Embryonic facial prominence (tissue), 1 donor: ENCODE measurements around the gene FAM161B.
A peak's percentile ranks its signal among the peaks of the same experiment; 100 is the strongest.
"Not testable (repeated sequence)": the region's sequence is repeated elsewhere in the genome, so short reads cannot be mapped to it uniquely, and the experiment has no call there.

ENCODE experiments used
- DNase-seq: peaks from one replicate; pipeline ENCODE4 v3.0.0-alpha.2; 2016; ENCODE audit errors: extremely low spot score

The FAM161B gene

DNA sequence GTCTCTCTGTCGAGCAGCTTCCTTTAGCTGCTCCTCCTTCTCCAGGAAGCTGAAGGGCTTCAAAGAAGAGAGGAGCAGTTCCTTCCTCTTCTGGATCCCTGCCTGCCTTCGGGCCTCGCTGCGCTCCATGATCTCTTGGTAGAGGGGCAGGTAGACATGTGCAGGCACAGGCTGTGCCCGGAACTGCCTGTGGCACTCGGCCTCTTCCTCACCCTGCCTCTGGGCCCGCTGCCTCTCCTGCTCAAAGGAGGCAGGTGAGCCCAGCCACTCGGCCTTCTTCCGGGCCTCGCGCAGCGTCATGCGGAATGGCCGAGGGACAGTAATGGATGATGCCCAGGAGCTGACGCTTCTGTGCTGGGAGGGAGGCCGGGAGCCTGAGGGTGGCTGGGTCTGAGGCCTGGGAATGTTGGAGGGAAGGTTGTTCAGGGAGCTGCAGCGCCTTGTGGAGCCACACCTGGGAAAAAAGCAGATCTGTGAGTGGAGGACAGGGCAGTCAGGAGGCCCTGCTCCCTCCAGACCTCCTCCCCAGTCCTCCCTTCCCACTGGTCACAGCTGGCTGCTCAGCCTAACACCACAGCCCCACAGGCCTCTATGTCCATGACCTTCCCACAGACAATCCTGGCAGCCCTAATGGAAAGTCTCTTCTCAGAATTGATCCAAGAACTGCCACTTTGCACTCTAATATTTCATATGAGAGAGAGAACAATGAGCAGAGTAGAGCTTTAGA lies 5.3 kb downstream of the FAM161B start:
- no peak for DNase-seq

DNA sequence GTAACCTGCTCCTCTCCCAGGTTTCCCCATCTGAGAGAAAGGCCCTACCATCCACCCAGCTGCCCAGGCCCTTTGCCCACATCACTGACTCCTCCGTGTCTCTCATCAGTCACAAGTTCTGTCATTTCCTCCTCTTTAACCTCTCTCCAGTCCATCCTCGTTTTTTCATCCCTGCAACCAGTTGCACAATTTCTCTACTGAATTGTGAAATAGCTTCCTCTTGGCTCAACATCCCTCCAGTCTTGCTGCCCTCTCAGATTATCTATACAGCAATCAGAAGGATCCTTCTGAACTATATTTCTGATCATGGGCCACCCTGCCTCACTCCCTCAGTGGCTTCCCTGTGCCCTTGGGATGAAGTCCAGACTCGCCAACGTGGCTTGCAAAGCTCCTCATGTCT lies 6.8 kb downstream of the FAM161B start:
- DNase-seq, result no peak

DNA sequence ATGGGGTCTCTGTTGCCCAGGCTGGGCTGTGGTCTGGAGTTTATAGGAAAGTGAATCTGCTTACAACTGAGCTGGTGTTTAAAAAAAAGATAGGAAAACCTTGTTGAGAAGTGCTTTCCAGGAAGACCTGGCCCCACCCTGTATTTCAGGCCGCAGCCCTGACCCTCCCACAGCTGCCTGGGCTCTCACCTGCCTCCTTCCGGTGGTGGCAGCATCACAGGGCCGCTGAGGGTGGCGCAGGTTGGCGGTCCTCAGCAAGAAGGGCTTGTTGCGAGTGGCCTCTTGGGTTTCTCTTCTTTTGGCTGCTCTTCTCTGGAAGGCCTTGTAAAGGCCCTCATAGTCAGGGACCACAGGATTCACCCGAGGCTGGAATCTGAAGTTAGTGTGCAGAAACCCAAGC lies 7.7 kb downstream of the FAM161B start:
- no peak for DNase-seq

DNA sequence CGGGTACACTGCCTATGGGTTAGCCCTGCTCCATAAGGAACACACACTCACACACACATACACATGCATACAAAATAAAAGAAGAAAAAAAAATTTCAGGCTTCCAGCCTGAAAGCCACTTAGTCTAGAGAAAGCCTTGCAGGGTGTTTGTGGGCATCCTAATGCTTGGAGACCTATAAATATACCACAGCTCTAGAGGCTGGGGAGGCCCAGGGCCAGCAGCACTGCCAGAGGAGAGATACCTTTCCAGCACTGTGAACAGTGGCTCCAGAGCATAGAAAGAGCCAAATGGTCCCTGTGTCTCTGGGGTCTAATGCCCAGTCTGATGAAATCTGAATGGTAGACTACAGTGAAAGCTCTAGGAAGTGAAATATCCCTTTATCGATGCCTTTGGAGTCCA lies 12.9 kb downstream of the FAM161B start:
- DNase-seq, result no peak

DNA sequence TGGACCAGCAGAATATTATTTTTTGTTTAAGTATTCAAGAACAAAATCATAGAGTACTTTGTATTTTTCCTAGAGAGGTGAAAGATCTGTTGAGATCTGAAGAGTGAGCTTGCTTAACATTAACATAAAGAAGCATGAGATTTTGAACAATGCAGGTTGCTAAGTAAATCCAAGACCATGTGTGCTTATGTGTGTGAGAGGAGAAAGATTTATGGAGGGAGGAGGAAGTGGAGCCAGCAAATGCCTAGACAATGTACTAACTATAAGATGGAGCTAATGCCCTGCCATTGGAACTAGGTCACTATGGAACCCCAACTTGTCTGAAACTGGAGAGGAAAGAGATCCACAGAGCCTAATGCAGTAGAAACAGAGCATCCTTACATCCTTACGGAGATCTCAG lies 13.3 kb downstream of the FAM161B start:
- DNase-seq, result no peak

- DNase-seq, result no peak
These were observed 14.2 kb downstream of the FAM161B start for GRCh38 chr14:73935666-73936065.

- no peak for DNase-seq
These were observed 25.6 kb downstream of the FAM161B start for GRCh38 chr14:73924337-73924736.

- not testable (repeated sequence) for DNase-seq
These were observed 30.4 kb downstream of the FAM161B start for GRCh38 chr14:73919457-73919856.

GRCh38 chr14:73916324-73916723 lies 33.6 kb downstream of the FAM161B start:
- no peak for DNase-seq

DNA sequence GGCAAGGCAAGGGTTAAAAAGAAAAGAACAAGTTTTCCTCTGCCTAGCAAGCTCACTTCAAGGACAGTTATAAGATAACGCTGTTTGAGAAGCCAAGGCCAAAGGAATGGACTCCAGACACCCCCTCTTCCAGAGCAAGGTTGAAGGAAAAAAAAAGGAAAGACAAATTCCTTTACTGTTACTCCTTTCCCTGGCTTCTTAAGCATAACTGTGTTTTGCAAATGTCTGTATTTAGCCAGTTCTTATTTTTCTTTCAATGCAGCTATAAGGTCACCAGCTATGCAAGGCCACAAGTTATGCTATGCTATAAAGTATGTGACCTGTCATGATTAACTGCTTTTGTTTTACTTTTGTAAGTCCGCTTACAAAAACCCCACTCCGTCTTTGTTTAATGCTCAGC lies 36.6 kb downstream of the FAM161B start:
- no peak for DNase-seq

DNA sequence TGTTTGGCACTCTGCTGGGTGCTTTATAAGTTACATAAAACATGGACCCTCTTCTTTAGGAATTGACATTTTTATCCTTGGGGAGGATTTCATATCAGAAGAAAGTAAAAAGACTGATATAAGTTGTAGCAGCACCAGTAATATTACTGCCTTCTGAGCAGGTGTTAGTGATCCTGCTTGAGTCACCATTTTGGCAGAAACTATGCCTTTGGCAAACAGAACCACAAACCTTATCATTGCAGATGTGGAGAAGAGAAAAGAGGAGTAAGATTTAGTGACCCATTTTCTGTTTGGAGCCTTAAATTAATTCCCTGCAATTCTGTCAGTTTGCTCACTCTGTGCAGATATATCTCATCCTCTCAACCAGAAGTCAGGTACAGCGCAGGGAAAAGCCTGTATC lies 40.2 kb downstream of the FAM161B start:
- DNase-seq, result no peak

GRCh38 chr14:73903028-73903427 lies 46.9 kb downstream of the FAM161B start:
- no peak for DNase-seq

DNA sequence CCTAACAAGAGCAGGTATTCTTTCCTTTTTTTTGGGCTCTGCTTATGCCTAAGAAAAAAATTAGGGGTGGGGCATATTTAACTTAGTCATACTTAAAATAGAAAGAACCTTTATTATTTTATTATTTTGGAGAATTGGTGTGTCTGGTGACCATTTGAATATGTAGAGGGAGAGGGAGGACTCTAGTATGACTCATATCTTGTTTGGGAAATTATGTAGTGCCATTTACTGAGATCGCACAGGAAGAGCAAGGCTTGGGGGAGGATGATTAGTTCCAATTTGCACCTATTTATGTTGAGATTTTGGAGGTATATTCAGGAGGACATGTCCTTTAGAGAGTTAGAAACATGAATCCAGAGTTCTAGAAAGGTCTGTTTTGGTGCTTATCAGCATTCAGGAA lies 53.4 kb downstream of the FAM161B start:
- no peak for DNase-seq

GRCh38 chr14:73895939-73896338 lies 54.0 kb downstream of the FAM161B start:
- DNase-seq, result no peak

DNA sequence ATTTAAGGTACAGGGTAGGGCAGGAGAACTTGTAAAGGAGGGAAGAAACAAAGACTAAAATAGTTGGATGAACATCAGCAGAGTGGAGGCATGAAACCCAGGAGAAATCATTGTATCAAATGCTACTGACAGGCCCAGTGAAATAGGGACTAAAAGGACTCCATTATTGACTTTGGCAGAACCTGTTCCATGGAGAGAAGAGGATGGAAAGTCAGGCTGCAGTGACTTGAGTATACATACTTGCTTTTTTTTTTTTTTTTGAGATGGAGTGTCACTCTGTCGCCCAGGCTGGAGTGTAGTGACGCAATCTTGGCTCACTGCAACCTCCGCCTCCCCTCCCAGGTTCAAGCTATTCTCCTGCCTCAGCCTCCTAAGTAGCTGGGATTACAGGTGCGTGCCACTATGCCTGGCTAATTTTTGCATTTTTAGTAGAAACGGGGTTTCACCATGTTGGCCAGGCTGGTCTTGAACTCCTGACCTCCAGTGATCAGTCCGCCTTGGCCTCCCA lies 55.7 kb downstream of the FAM161B start:
- DNase-seq, result not testable (repeated sequence)

GRCh38 chr14:73889376-73889775 lies 60.5 kb downstream of the FAM161B start:
- no peak for DNase-seq

GRCh38 chr14:73888971-73889370 lies 60.9 kb downstream of the FAM161B start:
- no peak for DNase-seq

DNA sequence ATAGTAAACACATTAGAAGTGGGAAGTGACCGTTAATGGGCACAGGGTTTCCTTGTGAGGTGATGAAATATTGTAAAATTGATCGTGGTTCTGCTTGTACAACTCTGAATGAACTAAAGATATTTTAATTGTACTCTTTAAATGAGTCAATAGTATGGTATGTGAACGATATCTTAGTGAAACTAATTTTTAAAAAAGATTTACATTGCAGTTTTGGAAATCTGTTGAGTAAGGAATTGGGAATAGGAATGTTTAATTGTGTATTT lies 61.5 kb downstream of the FAM161B start:
- DNase-seq, result no peak

- DNase-seq, result no peak
These were observed 62.0 kb downstream of the FAM161B start for GRCh38 chr14:73887694-73888459.

DNA sequence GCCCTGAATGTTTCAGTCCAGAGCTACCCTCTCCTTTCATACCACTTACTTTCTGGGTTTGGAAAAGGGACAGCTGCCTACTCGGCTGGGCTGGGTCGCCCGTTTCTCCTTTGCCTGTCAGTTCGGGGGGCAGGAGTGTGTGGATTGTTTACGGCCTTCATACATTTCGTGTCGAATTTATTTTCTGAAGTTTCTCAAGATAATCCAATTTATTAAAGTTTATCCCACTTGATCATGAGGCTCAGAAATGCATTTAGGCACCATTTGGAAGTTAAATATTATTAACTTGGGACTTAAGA lies 62.6 kb downstream of the FAM161B start:
- DNase-seq, result no peak

GRCh38 chr14:73886449-73887317 lies 63.2 kb downstream of the FAM161B start, which contains the start of gene ZNF410:
TSS of gene ZNF410 (plus strand) at chr14:73886859. CDS start at chr14:73892176, 5,317 bp downstream.
- peak; percentile 88 for DNase-seq

DNA sequence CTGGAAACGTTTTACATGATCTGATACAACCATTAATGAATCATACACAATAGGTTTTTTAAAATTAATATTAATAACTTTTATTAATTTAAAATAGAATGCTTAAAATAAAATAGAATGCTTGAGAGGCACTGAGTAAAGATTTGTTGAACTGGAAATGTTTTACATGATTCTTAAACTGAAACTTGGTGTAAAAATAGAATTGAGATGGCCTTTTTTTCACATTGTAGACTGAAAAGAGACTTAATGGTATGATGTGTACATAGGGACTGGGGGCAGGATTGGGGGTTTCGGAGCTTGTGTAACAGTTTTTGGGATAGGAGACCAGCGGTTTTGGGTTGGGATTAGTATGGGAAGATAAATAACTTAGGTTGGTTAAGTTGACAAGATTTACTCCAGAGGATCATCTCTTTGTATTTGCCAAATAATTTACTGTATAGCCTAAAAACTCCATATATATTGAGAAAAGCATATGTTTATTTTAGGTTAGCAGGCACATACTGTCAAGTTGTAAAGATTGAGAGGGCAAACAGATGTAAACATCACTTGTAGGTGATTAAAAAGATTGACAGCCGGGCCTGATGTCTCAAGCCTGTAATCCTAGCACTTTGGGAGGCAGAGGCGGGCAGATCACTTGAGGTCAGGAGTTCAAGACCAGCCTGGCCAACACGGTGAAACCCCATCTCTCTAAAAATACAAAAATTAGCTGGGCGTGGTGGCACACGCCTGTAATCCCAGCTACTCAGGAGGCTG lies 65.3 kb downstream of the FAM161B start:
- DNase-seq, result no peak
